GM23338 (cell line): ENCODE results near the gene CYP3A4. TPM values are rescaled to one million over a fixed set of nuclear protein-coding genes. Genes with fewer than 3 reads are reported as not detected.

Experiments used
- ATAC-seq: fragments of 200-7000 bp; cut with Tn5 transposase; 3 replicates; pipeline ENCODE4 v1.9.1; 2020
- DNase-seq: peaks from one replicate; pipeline ENCODE4 v3.0.0-alpha.2; 2015; ENCODE audit warnings: low spot score
- H2AFZ ChIP-seq: fragments of 200-600 bp; sonication (generic); 2 replicates; pipeline ENCODE4 v1.8.0; 2016; ENCODE audit warnings: antibody characterized with exemption, mild to moderate bottlenecking, moderate library complexity
- H3F3A ChIP-seq: fragments of 200-600 bp; sonication (generic); replicated peaks from 2 replicates; pipeline ENCODE4 v1.8.0; 2017; ENCODE audit warnings: antibody characterized with exemption, mixed run types, low read depth
- H3K27ac ChIP-seq: fragments of 200-600 bp; sonication (generic); 2 replicates; pipeline ENCODE4 v1.6.1; 2016; ENCODE audit warnings: low read depth
- H3K27me3 ChIP-seq: fragments of 200-600 bp; sonication (generic); 2 replicates; pipeline ENCODE4 v1.8.0; 2016; ENCODE audit warnings: mild to moderate bottlenecking, mixed run types, moderate library complexity; ENCODE audit not compliant: insufficient read depth
- H3K36me3 ChIP-seq: fragments of 200-600 bp; sonication (generic); 2 replicates; pipeline ENCODE4 v1.8.0; 2016; ENCODE audit warnings: mild to moderate bottlenecking; ENCODE audit not compliant: insufficient read depth
- H3K4me1 ChIP-seq: fragments of 200-600 bp; sonication (generic); 2 replicates; pipeline ENCODE4 v1.8.0; 2016; ENCODE audit warnings: mild to moderate bottlenecking, moderate library complexity; ENCODE audit not compliant: insufficient read depth
- H3K4me2 ChIP-seq: fragments of 200-600 bp; sonication (generic); 2 replicates; pipeline ENCODE4 v1.7.1; 2017; ENCODE audit warnings: mixed run types
- H3K4me3 ChIP-seq: fragments of 200-600 bp; sonication (generic); 2 replicates; pipeline ENCODE4 v1.6.1; 2016; ENCODE audit warnings: mixed run types
- H3K79me2 ChIP-seq: fragments of 200-600 bp; sonication (generic); replicated peaks from 2 replicates; pipeline ENCODE4 v1.8.0; 2017; ENCODE audit warnings: mild to moderate bottlenecking; ENCODE audit not compliant: insufficient read depth
- H3K9me2 ChIP-seq: fragments of 200-600 bp; sonication (generic); 2 replicates; pipeline ENCODE4 v1.8.0; 2017; ENCODE audit not compliant: insufficient read depth
- H4K20me1 ChIP-seq: fragments of 200-600 bp; sonication (generic); replicated peaks from 2 replicates; pipeline ENCODE4 v1.8.0; 2017; ENCODE audit warnings: mild to moderate bottlenecking; ENCODE audit not compliant: insufficient read depth
- H3K27ac Mint-ChIP-seq: 2 replicates; pipeline ENCODE4 v1.8.0; 2020; ENCODE audit warnings: inconsistent platforms, mild to moderate bottlenecking, moderate library complexity, mixed read lengths
- H3K27me3 Mint-ChIP-seq: 3 replicates; pipeline ENCODE4 v1.8.0; 2022; ENCODE audit warnings: low read depth, mild to moderate bottlenecking, moderate library complexity, mixed read lengths, inconsistent platforms; ENCODE audit not compliant: insufficient read depth, poor library complexity
- H3K36me3 Mint-ChIP-seq: 3 replicates; pipeline ENCODE4 v1.8.0; 2021; ENCODE audit warnings: low read depth, mild to moderate bottlenecking, inconsistent platforms, moderate library complexity, mixed read lengths
- H3K4me1 Mint-ChIP-seq: 3 replicates; pipeline ENCODE4 v1.8.0; 2020; ENCODE audit warnings: mild to moderate bottlenecking, inconsistent platforms, mixed read lengths
- H3K4me3 Mint-ChIP-seq: 3 replicates; pipeline ENCODE4 v1.8.0; 2021; ENCODE audit warnings: moderate library complexity, mild to moderate bottlenecking, inconsistent platforms, mixed read lengths
- H3K9me3 Mint-ChIP-seq: 3 replicates; pipeline ENCODE4 v1.8.0; 2020; ENCODE audit warnings: moderate library complexity, mild to moderate bottlenecking, inconsistent platforms, mixed read lengths
- CREB1 ChIP-seq: fragments of 250-450 bp; sonication (Bioruptor Pico); IDR thresholded peaks from 2 replicates; pipeline ENCODE4 v1.5.0; 2020; ENCODE audit warnings: low read depth, mild to moderate bottlenecking, moderate library complexity
- CTCF ChIP-seq, 2 experiments: fragments of 200-600 bp in 1 of 2; sonication (generic) in 1 of 2; conservative IDR thresholded peaks; 2 replicates each; pipeline versions ENCODE4 v1.5.1 to v1.6.1; 2016 to 2017; ENCODE audit warnings: antibody characterized with exemption in 2 of 2, low read depth in 2 of 2, mild to moderate bottlenecking in 2 of 2, moderate library complexity in 1 of 2
- EZH2 ChIP-seq: fragments of 200-600 bp; sonication (generic); IDR thresholded peaks from one replicate; pipeline ENCODE4 v1.8.0; 2017; ENCODE audit warnings: antibody characterized with exemption, mild to moderate bottlenecking, low read depth; ENCODE audit not compliant: unreplicated experiment
- EZH2phosphoT487 ChIP-seq: fragments of 200-600 bp; sonication (generic); IDR thresholded peaks from one replicate; pipeline ENCODE4 v1.8.1; 2018; ENCODE audit warnings: antibody characterized with exemption; ENCODE audit not compliant: unreplicated experiment
- JUNB ChIP-seq: IDR thresholded peaks from one replicate; pipeline ENCODE4 v1.6.1; 2016; ENCODE audit warnings: antibody characterized with exemption; ENCODE audit not compliant: unreplicated experiment
- NANOG ChIP-seq: IDR thresholded peaks from 2 replicates; pipeline ENCODE4 v1.6.1; 2016; ENCODE audit warnings: antibody characterized with exemption, borderline replicate concordance
- POLR2AphosphoS5 ChIP-seq: IDR thresholded peaks from 2 replicates; pipeline ENCODE4 v1.6.1; 2016; ENCODE audit warnings: antibody characterized with exemption, low read depth
- REST ChIP-seq: IDR thresholded peaks from one replicate; pipeline ENCODE4 v1.6.1; 2018; ENCODE audit warnings: antibody characterized with exemption; ENCODE audit not compliant: unreplicated experiment
- STAT1 ChIP-seq: IDR thresholded peaks from one replicate; pipeline ENCODE4 v1.6.1; 2016; ENCODE audit warnings: antibody characterized with exemption; ENCODE audit not compliant: unreplicated experiment
- ZNF114 ChIP-seq: fragments of 250-450 bp; sonication (Bioruptor Pico); IDR thresholded peaks from 2 replicates; pipeline ENCODE4 v1.5.0; 2020; ENCODE audit warnings: mild to moderate bottlenecking, moderate library complexity
- ZNF331 ChIP-seq: fragments of 250-450 bp; sonication (Bioruptor Pico); IDR thresholded peaks from 2 replicates; pipeline ENCODE4 v1.5.0; 2020; ENCODE audit warnings: low read depth, mild to moderate bottlenecking, moderate library complexity
- polyA plus RNA-seq: library from polyadenylated mRNA; unstranded; fragments of >200 nt; fragmentation: Nextera tagmentation; extraction: Ambion mirVana; gene quantifications from 2 replicates; pipeline ENCODE4 v1.2.1, GENCODE V29; 2016
- total RNA-seq: library from RNA; depleted of rRNA; stranded (reverse); fragments of >200 nt; shearing (Covaris generic); gene quantifications from 2 replicates; pipeline ENCODE4 v1.2.3, GENCODE V29; 2014
- TF ChIP-seq, protein P1 (sequence below): IDR thresholded peaks from 2 replicates; pipeline ENCODE4 v1.6.1; 2016; ENCODE audit warnings: antibody characterized with exemption
- TF ChIP-seq, protein P2 (sequence below): fragments of 250-450 bp; sonication (Bioruptor Pico); IDR thresholded peaks from 2 replicates; pipeline ENCODE4 v1.5.0; 2020; ENCODE audit warnings: mild to moderate bottlenecking, moderate library complexity

CYP3A4 gene
- total and polyA plus RNA-seq, 2 experiments from 2014 or later: not detected

GRCh38 chr7:99790407-99790806 is 6.4 kb upstream of the CYP3A4 start:
- Mint-ChIP-seq H3K9me3 (no peaks in the 10 kb centered on the region), H3K36me3 (no peaks in the 10 kb centered on the region), H3K4me3 (no peak overlapping the region), H3K4me1 (no peaks in the 10 kb centered on the region), H3K27me3 (peaks cover 3% of the 10 kb centered on the region), H3K27ac (no peak overlapping the region)
- no peaks in the 10 kb centered on the region for H3F3A ChIP-seq
- H3K4me3 ChIP-seq: no peak overlapping the region
- TF ChIP-seq EZH2: no peak
- TF ChIP-seq CREB1 (CRISPR knock-in tag): no peak
- no peak for TF ChIP-seq CTCF (conservative IDR thresholded peaks at IDR 0.05; ENCODE audit: low read depth in 2 of 2)
- TF ChIP-seq EZH2phosphoT487: no peak
- TF ChIP-seq REST: no peak
- TF ChIP-seq, protein P1, sequence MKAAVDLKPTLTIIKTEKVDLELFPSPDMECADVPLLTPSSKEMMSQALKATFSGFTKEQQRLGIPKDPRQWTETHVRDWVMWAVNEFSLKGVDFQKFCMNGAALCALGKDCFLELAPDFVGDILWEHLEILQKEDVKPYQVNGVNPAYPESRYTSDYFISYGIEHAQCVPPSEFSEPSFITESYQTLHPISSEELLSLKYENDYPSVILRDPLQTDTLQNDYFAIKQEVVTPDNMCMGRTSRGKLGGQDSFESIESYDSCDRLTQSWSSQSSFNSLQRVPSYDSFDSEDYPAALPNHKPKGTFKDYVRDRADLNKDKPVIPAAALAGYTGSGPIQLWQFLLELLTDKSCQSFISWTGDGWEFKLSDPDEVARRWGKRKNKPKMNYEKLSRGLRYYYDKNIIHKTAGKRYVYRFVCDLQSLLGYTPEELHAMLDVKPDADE: no peak
- TF ChIP-seq, protein P2, sequence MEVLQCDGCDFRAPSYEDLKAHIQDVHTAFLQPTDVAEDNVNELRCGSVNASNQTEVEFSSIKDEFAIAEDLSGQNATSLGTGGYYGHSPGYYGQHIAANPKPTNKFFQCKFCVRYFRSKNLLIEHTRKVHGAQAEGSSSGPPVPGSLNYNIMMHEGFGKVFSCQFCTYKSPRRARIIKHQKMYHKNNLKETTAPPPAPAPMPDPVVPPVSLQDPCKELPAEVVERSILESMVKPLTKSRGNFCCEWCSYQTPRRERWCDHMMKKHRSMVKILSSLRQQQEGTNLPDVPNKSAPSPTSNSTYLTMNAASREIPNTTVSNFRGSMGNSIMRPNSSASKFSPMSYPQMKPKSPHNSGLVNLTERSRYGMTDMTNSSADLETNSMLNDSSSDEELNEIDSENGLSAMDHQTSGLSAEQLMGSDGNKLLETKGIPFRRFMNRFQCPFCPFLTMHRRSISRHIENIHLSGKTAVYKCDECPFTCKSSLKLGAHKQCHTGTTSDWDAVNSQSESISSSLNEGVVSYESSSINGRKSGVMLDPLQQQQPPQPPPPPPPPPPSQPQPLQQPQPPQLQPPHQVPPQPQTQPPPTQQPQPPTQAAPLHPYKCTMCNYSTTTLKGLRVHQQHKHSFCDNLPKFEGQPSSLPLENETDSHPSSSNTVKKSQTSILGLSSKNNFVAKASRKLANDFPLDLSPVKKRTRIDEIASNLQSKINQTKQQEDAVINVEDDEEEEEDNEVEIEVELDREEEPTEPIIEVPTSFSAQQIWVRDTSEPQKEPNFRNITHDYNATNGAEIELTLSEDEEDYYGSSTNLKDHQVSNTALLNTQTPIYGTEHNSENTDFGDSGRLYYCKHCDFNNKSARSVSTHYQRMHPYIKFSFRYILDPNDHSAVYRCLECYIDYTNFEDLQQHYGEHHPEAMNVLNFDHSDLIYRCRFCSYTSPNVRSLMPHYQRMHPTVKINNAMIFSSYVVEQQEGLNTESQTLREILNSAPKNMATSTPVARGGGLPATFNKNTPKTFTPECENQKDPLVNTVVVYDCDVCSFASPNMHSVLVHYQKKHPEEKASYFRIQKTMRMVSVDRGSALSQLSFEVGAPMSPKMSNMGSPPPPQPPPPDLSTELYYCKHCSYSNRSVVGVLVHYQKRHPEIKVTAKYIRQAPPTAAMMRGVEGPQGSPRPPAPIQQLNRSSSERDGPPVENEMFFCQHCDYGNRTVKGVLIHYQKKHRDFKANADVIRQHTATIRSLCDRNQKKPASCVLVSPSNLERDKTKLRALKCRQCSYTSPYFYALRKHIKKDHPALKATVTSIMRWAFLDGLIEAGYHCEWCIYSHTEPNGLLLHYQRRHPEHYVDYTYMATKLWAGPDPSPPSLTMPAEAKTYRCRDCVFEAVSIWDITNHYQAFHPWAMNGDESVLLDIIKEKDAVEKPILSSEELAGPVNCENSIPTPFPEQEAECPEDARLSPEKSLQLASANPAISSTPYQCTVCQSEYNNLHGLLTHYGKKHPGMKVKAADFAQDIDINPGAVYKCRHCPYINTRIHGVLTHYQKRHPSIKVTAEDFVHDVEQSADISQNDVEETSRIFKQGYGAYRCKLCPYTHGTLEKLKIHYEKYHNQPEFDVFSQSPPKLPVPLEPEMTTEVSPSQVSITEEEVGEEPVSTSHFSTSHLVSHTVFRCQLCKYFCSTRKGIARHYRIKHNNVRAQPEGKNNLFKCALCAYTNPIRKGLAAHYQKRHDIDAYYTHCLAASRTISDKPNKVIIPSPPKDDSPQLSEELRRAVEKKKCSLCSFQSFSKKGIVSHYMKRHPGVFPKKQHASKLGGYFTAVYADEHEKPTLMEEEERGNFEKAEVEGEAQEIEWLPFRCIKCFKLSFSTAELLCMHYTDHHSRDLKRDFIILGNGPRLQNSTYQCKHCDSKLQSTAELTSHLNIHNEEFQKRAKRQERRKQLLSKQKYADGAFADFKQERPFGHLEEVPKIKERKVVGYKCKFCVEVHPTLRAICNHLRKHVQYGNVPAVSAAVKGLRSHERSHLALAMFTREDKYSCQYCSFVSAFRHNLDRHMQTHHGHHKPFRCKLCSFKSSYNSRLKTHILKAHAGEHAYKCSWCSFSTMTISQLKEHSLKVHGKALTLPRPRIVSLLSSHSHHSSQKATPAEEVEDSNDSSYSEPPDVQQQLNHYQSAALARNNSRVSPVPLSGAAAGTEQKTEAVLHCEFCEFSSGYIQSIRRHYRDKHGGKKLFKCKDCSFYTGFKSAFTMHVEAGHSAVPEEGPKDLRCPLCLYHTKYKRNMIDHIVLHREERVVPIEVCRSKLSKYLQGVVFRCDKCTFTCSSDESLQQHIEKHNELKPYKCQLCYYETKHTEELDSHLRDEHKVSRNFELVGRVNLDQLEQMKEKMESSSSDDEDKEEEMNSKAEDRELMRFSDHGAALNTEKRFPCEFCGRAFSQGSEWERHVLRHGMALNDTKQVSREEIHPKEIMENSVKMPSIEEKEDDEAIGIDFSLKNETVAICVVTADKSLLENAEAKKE (CRISPR knock-in tag): no peak
- TF ChIP-seq ZNF114 (CRISPR knock-in tag): no peak
- no peak for TF ChIP-seq POLR2AphosphoS5
- TF ChIP-seq JUNB: no peak
- no peak for TF ChIP-seq ZNF331 (CRISPR knock-in tag)
- no peak for TF ChIP-seq NANOG
- TF ChIP-seq STAT1: no peak
- H3K4me2 ChIP-seq: no peak overlapping the region
- H3K79me2 ChIP-seq: no peaks in the 10 kb centered on the region
- H3K27me3 ChIP-seq: no peaks in the 10 kb centered on the region
- ATAC-seq (no peak), DNase-seq (no peak)
- H3K36me3 ChIP-seq: no peaks in the 10 kb centered on the region
- no peak overlapping the region for H2AFZ ChIP-seq
- no peak overlapping the region for H3K27ac ChIP-seq
- no peaks in the 10 kb centered on the region for H3K9me2 ChIP-seq
- H3K4me1 ChIP-seq: no peaks in the 10 kb centered on the region
- H4K20me1 ChIP-seq: no peaks in the 10 kb centered on the region
